Common myeloid progenitor, CD34-positive (primary cell): ENCODE data around the gene EDC4.

Source experiments
- CTCF ChIA-PET: fragments of 350-600 bp; sonication (Branson Sonifier 250); formaldehyde crosslinking; loops from one replicate; lab custom pipeline; 2021; ENCODE audit warnings: antibody characterized with exemption; lab: Charles Lee
- POLR2A ChIA-PET: fragments of 350-600 bp; sonication (Branson Sonifier 250); formaldehyde crosslinking; loops from one replicate; lab custom pipeline; 2021; ENCODE audit warnings: antibody characterized with exemption; lab: Charles Lee
- DNase-seq, 3 donors: peaks; one replicate each; pipeline versions ENCODE4 v3.0.0 to v3.0.0-alpha.2; 2013
- H3K27ac ChIP-seq, 2 experiments: 1 replicate in 1 of 2; 2 replicates in 1 of 2; pipeline ENCODE4 v1.7.0; 2013; ENCODE audit warnings: inconsistent platforms in 2 of 2, low read length in 2 of 2, mild to moderate bottlenecking in 2 of 2, low read depth in 1 of 2, moderate library complexity in 1 of 2; ENCODE audit not compliant: severe bottlenecking in 2 of 2, insufficient read depth in 1 of 2, poor library complexity in 1 of 2
- H3K27me3 ChIP-seq, 5 experiments: replicated peaks in 2 of 5; 1 replicate in 3 of 5; 2 replicates in 2 of 5; pipeline versions ENCODE4 v1.6.1 to v1.7.0; 2013; ENCODE audit warnings: low read length in 4 of 5, mild to moderate bottlenecking in 2 of 5, moderate library complexity in 2 of 5, inconsistent platforms in 1 of 5; ENCODE audit not compliant: insufficient read depth in 5 of 5, control insufficient read depth in 4 of 5
- H3K36me3 ChIP-seq, 4 experiments: 1 replicate in 2 of 4; 2 replicates in 2 of 4; pipeline versions ENCODE4 v1.6.1 to v1.7.0; 2013; ENCODE audit warnings: low read length in 3 of 4, control low read depth in 1 of 4, mild to moderate bottlenecking in 1 of 4; ENCODE audit not compliant: control insufficient read depth in 4 of 4, insufficient read depth in 4 of 4
- H3K4me1 ChIP-seq, 4 experiments: 1 replicate in 3 of 4; 2 replicates in 1 of 4; pipeline versions ENCODE4 v1.6.1 to v1.7.1; 2013; ENCODE audit warnings: low read length in 3 of 4, mild to moderate bottlenecking in 3 of 4, control low read depth in 1 of 4, inconsistent platforms in 1 of 4, moderate library complexity in 1 of 4; ENCODE audit not compliant: control insufficient read depth in 4 of 4, insufficient read depth in 4 of 4; ENCODE audit errors: control extremely low read depth in 1 of 4
- H3K4me3 ChIP-seq, 7 experiments: 1 replicate in 4 of 7; 2 replicates in 3 of 7; pipeline versions ENCODE4 v1.5.1 to v1.7.0; 2013; ENCODE audit warnings: mild to moderate bottlenecking in 7 of 7, low read length in 6 of 7, moderate library complexity in 6 of 7, inconsistent platforms in 2 of 7, low read depth in 2 of 7, control low read depth in 1 of 7; ENCODE audit not compliant: insufficient read depth in 4 of 7, control insufficient read depth in 1 of 7; ENCODE audit errors: extremely low read depth in 1 of 7
- H3K9me3 ChIP-seq, 5 experiments: 1 replicate in 4 of 5; 2 replicates in 1 of 5; pipeline versions ENCODE4 v1.6.1 to v1.7.1; 2013; ENCODE audit warnings: low read length in 4 of 5, mild to moderate bottlenecking in 2 of 5, inconsistent platforms in 1 of 5, low read depth in 1 of 5, moderate library complexity in 1 of 5; ENCODE audit not compliant: control insufficient read depth in 4 of 5, insufficient read depth in 2 of 5; ENCODE audit errors: control extremely low read depth in 1 of 5
- WGBS: methylation state at CpG from one replicate; pipeline ENCODE4 v1.1.5; 2013; ENCODE audit not compliant: insufficient coverage; 5-methylcytosine and 5-hydroxymethylcytosine counted together

Gene EDC4

GRCh38 chr16:67874372-67874771, 1.5 kb downstream of the EDC4 start:
- no peaks in the 10 kb centered on the region for H3K27me3 ChIP-seq
- ChIA-PET POLR2A (no interaction called here), CTCF (interaction anchor here (0.6 to 20.3 kb wide), 7 partner anchors 10 to 211 kb away, joined by 3 to 359 read pairs (median 3); partner anchors contain the start of genes CTRL, NRN1L and PSMB10)
- H3K36me3 ChIP-seq: peaks cover 13 to 66% (median 47%) of the 10 kb centered on the region in 4 experiments
- peak overlapping the region in 1 of 2 experiments; percentile 91 for H3K27ac ChIP-seq
- peak overlapping the region in 4 of 7 experiments; percentile 88 to 98 (median 92) for H3K4me3 ChIP-seq
- 97% methylated on average over 3 of the region's 3 CpGs for WGBS
- no peak for DNase-seq
- H3K9me3 ChIP-seq: no peaks in the 10 kb centered on the region
- H3K4me1 ChIP-seq: peaks cover 7 to 33% (median 27%) of the 10 kb centered on the region in 4 experiments

- H3K36me3 ChIP-seq: peaks cover 19 to 71% (median 58%) of the 10 kb centered on the region in 4 experiments
- 96% methylated on average over 9 of the region's 11 CpGs for WGBS
- no peak overlapping the region for H3K27ac ChIP-seq
- no peaks in the 10 kb centered on the region for H3K9me3 ChIP-seq
- no peaks in the 10 kb centered on the region for H3K27me3 ChIP-seq
- DNase-seq: no peak
- CTCF ChIA-PET: interaction anchor here (0.8 to 20.3 kb wide), 4 partner anchors 10 to 189 kb away, joined by 3 to 359 read pairs (median 4); partner anchors contain the start of genes CTRL and PSMB10
- no peak overlapping the region for H3K4me3 ChIP-seq
- POLR2A ChIA-PET: no interaction called here
- peaks cover 7 to 30% (median 22%) of the 10 kb centered on the region in 4 experiments for H3K4me1 ChIP-seq
Observed at GRCh38 chr16:67877064-67877463, 4.2 kb downstream of the EDC4 start.

GRCh38 chr16:67878232-67878631, 5.4 kb downstream of the EDC4 start:
- Histone ChIP-seq H3K27ac (no peak overlapping the region), H3K4me1 (peaks cover 7 to 22% (median 15%) of the 10 kb centered on the region in 4 experiments), H3K9me3 (no peaks in the 10 kb centered on the region), H3K36me3 (peaks cover 19 to 80% (median 68%) of the 10 kb centered on the region in 4 experiments), H3K27me3 (no peaks in the 10 kb centered on the region), H3K4me3 (no peak overlapping the region)
- POLR2A ChIA-PET: no interaction called here
- 93% methylated on average over 3 of the region's 6 CpGs for WGBS
- no peak for DNase-seq
- CTCF ChIA-PET: interaction anchor here (1.1 to 20.3 kb wide), 7 partner anchors 8 to 206 kb away, joined by 3 to 359 read pairs (median 4); partner anchors contain the start of genes CTRL and PSMB10

GRCh38 chr16:67878846-67879245, 6.0 kb downstream of the EDC4 start:
- POLR2A ChIA-PET: no interaction called here
- H3K4me1 ChIP-seq: peaks cover 5 to 16% (median 9%) of the 10 kb centered on the region in 4 experiments
- no peaks in the 10 kb centered on the region for H3K27me3 ChIP-seq
- H3K36me3 ChIP-seq: peaks cover 19 to 86% (median 73%) of the 10 kb centered on the region in 4 experiments
- CTCF ChIA-PET: interaction anchor here (0.7 to 20.3 kb wide), 10 partner anchors 9 to 211 kb away, joined by 3 to 359 read pairs (median 4); partner anchors contain the start of genes CTRL and PSMB10
- H3K9me3 ChIP-seq: no peaks in the 10 kb centered on the region
- no peak overlapping the region for H3K4me3 ChIP-seq
- 98% methylated on average over 9 of the region's 9 CpGs for WGBS
- DNase-seq: no peak
- H3K27ac ChIP-seq: no peak overlapping the region

- Histone ChIP-seq H3K36me3 (peaks cover 19 to 93% (median 79%) of the 10 kb centered on the region in 4 experiments), H3K27ac (no peak overlapping the region), H3K4me1 (peaks cover 0 to 9% (median 3%) of the 10 kb centered on the region in 4 experiments), H3K4me3 (no peak overlapping the region), H3K9me3 (no peaks in the 10 kb centered on the region), H3K27me3 (no peaks in the 10 kb centered on the region)
- ChIA-PET POLR2A (no interaction called here), CTCF (interaction anchor here (0.7 to 20.3 kb wide), 7 partner anchors 8 to 212 kb away, joined by 3 to 359 read pairs (median 3); partner anchors contain the start of genes CTRL and PSMB10)
- DNase-seq: no peak
- WGBS: 96% methylated on average over 12 of the region's 12 CpGs
Observed at GRCh38 chr16:67879462-67879861, 6.6 kb downstream of the EDC4 start.

GRCh38 chr16:67879936-67880335, 7.1 kb downstream of the EDC4 start:
- Histone ChIP-seq H3K27me3 (no peaks in the 10 kb centered on the region), H3K27ac (no peak overlapping the region), H3K36me3 (peaks cover 19 to 97% (median 84%) of the 10 kb centered on the region in 4 experiments), H3K4me3 (no peak overlapping the region), H3K4me1 (peaks cover 0 to 5% (median 0%) of the 10 kb centered on the region in 4 experiments), H3K9me3 (no peaks in the 10 kb centered on the region)
- 96% methylated on average over 3 of the region's 5 CpGs for WGBS
- POLR2A ChIA-PET: no interaction called here
- DNase-seq: no peak
- CTCF ChIA-PET: interaction anchor here (0.7 to 20.3 kb wide), 5 partner anchors 8 to 212 kb away, joined by 3 to 359 read pairs (median 3); partner anchors contain the start of genes CTRL and PSMB10

- CTCF ChIA-PET: interaction anchor here (0.8 to 20.3 kb wide), 5 partner anchors 9 to 160 kb away, joined by 3 to 359 read pairs (median 5); partner anchors contain the start of genes CTRL and PSMB10
Observed at GRCh38 chr16:67880584-67880983, 7.7 kb downstream of the EDC4 start.

More at GRCh38 chr16:67880584-67880983, 7.7 kb downstream of the EDC4 start:
- Histone ChIP-seq H3K36me3 (peaks cover 19 to 99% (median 86%) of the 10 kb centered on the region in 4 experiments), H3K9me3 (no peaks in the 10 kb centered on the region), H3K27ac (no peak overlapping the region), H3K4me3 (no peak overlapping the region), H3K27me3 (no peaks in the 10 kb centered on the region), H3K4me1 (peaks cover 0 to 3% (median 0%) of the 10 kb centered on the region in 4 experiments)
- 95% methylated on average over 13 of the region's 13 CpGs for WGBS
- POLR2A ChIA-PET: no interaction called here
- no peak for DNase-seq
